Endothelial cell of umbilical vein (primary cell): Measurements from ENCODE around the gene PTGFRN. TPM values are rescaled to one million over a fixed set of nuclear protein-coding genes. Genes with fewer than 3 reads are reported as not detected.

Experiments
- BruUV-seq: library from RNA; stranded (reverse); fragments of 400-500 nt; replicated peaks from 2 replicates; lab custom pipeline; 2021; lab: Mats Ljungman, UMichigan
- CTCF ChIA-PET: fragments of 300-600, 350-600 bp; sonication (Branson Sonifier 250); formaldehyde crosslinking; loops from one replicate; lab custom pipeline; 2021; ENCODE audit warnings: antibody characterized with exemption, inconsistent platforms; lab: Charles Lee
- POLR2A ChIA-PET: fragments of 300-600, 350-600 bp; sonication (Branson Sonifier 250); formaldehyde crosslinking; loops from one replicate; lab custom pipeline; 2021; ENCODE audit warnings: antibody characterized with exemption, inconsistent platforms; lab: Charles Lee
- DNase-seq: peaks from one replicate; pipeline ENCODE4 v3.0.0-alpha.2; 2011; ENCODE audit warnings: low read depth, low spot score
- FAIRE-seq: peaks from 2 replicates; lab custom pipeline; 2011; peaks lifted over from hg19 to GRCh38; lab: Jason Lieb, UNC
- H2AFZ ChIP-seq: 2 replicates; pipeline ENCODE4 v1.6.0; 2012; ENCODE audit warnings: low read depth, low read length, control low read depth, inconsistent platforms
- H3K27ac ChIP-seq: 2 replicates; pipeline ENCODE4 v1.5.1; 2011; ENCODE audit warnings: low read depth, mild to moderate bottlenecking, control low read depth, low read length, moderate library complexity; ENCODE audit not compliant: insufficient read depth
- H3K27me3 ChIP-seq, 2 experiments: 2 replicates each; pipeline versions ENCODE4 v1.6.0 to v1.6.1; 2011; ENCODE audit warnings: low read length in 2 of 2, mixed read lengths in 1 of 2; ENCODE audit not compliant: control insufficient read depth in 2 of 2, insufficient read depth in 2 of 2
- H3K36me3 ChIP-seq, 2 experiments: 2 replicates in 1 of 2; 3 replicates in 1 of 2; pipeline ENCODE4 v1.5.1; 2011; ENCODE audit warnings: low read length in 2 of 2, mild to moderate bottlenecking in 1 of 2, moderate library complexity in 1 of 2; ENCODE audit not compliant: control insufficient read depth in 2 of 2, insufficient read depth in 2 of 2; ENCODE audit errors: extremely low read depth in 1 of 2
- H3K4me1 ChIP-seq: 3 replicates; pipeline ENCODE4 v1.5.1; 2011; ENCODE audit warnings: mild to moderate bottlenecking, low read length; ENCODE audit not compliant: control insufficient read depth, insufficient read depth; ENCODE audit errors: extremely low read depth
- H3K4me2 ChIP-seq: 2 replicates; pipeline ENCODE4 v1.6.1; 2011; ENCODE audit warnings: low read length, control low read depth, mixed read lengths; ENCODE audit not compliant: insufficient read depth
- H3K4me3 ChIP-seq, 3 experiments: fragments of 200-600 bp in 1 of 3; sonication (generic), shearing (Covaris generic) in 1 of 3; replicated peaks in 1 of 3; 2 replicates each; pipeline ENCODE4 v1.5.1; 2011 to 2016; ENCODE audit warnings: control low read depth in 3 of 3, low read length in 3 of 3, mild to moderate bottlenecking in 2 of 3, inconsistent platforms in 1 of 3, low read depth in 1 of 3, moderate library complexity in 1 of 3; ENCODE audit not compliant: insufficient read depth in 1 of 3
- H3K79me2 ChIP-seq: 2 replicates; pipeline ENCODE4 v1.6.0; 2012; ENCODE audit warnings: low read length, inconsistent platforms; ENCODE audit not compliant: control insufficient read depth, insufficient read depth
- H3K9ac ChIP-seq: replicated peaks from 2 replicates; pipeline ENCODE3; 2011; ENCODE audit warnings: low read length, control low read depth; ENCODE audit not compliant: insufficient read depth; ENCODE audit errors: extremely low read depth
- H3K9me1 ChIP-seq: replicated peaks from 3 replicates; pipeline ENCODE4 v1.6.0; 2011; ENCODE audit warnings: mild to moderate bottlenecking, low read length; ENCODE audit not compliant: control insufficient read depth, insufficient read depth; ENCODE audit errors: extremely low read depth
- H3K9me3 ChIP-seq: replicated peaks from 2 replicates; pipeline ENCODE4 v1.5.1; 2012; ENCODE audit warnings: low read length, inconsistent platforms; ENCODE audit not compliant: control insufficient read depth, insufficient read depth
- H4K20me1 ChIP-seq: replicated peaks from 2 replicates; pipeline ENCODE3; 2011; ENCODE audit warnings: mild to moderate bottlenecking, low read length; ENCODE audit not compliant: control insufficient read depth, insufficient read depth; ENCODE audit errors: extremely low read depth
- CTCF ChIP-seq, 2 donors: IDR thresholded peaks; 1 replicate in 1 of 2; 2 replicates in 1 of 2; pipeline ENCODE4 v1.5.1; 2011; ENCODE audit warnings: low read length in 2 of 2, mild to moderate bottlenecking in 2 of 2, moderate library complexity in 2 of 2, control low read depth in 1 of 2, inconsistent platforms in 1 of 2, low read depth in 1 of 2; ENCODE audit not compliant: insufficient read depth in 1 of 2; ENCODE audit errors: extremely low read depth in 1 of 2
- EZH2 ChIP-seq: IDR thresholded peaks from 2 replicates; pipeline ENCODE4 v1.6.1; 2012; ENCODE audit warnings: borderline replicate concordance, low read depth, mild to moderate bottlenecking, moderate library complexity, low read length, inconsistent platforms; ENCODE audit not compliant: severe bottlenecking
- FOS ChIP-seq: IDR thresholded peaks from 2 replicates; pipeline ENCODE4 v1.6.1; 2011; ENCODE audit warnings: mild to moderate bottlenecking, low read length, moderate library complexity, borderline replicate concordance; ENCODE audit not compliant: insufficient read depth
- GATA2 ChIP-seq: IDR thresholded peaks from 2 replicates; pipeline ENCODE4 v1.7.0; 2011; ENCODE audit warnings: low read depth, mild to moderate bottlenecking, moderate library complexity, mixed read lengths, low read length; ENCODE audit not compliant: insufficient read length, insufficient read depth
- JUN ChIP-seq: IDR thresholded peaks from 2 replicates; pipeline ENCODE4 v1.6.1; 2011; ENCODE audit warnings: borderline replicate concordance, low read depth; ENCODE audit not compliant: insufficient read length, insufficient read depth
- MAX ChIP-seq: IDR thresholded peaks from 2 replicates; pipeline ENCODE4 v1.6.1; 2011; ENCODE audit not compliant: insufficient read depth, insufficient read length
- MYC ChIP-seq: IDR thresholded peaks from one replicate; pipeline ENCODE4 v1.6.1; 2011; ENCODE audit warnings: mild to moderate bottlenecking, low read depth, low read length
- POLR2A ChIP-seq: IDR thresholded peaks from 2 replicates; pipeline ENCODE4 v1.6.1; 2012; ENCODE audit warnings: low read depth, mild to moderate bottlenecking, control low read depth, low read length
- POLR2AphosphoS5 ChIP-seq: IDR thresholded peaks from 2 replicates; pipeline ENCODE4 v1.6.1; 2012; ENCODE audit warnings: low read depth, mild to moderate bottlenecking, control low read depth, low read length, moderate library complexity; ENCODE audit not compliant: insufficient read depth
- dilution Hi-C: fragments of 300-500 bp; cut with MboI; formaldehyde crosslinking; loops from one replicate; pipeline ENCODE4 v1.15.0; 2019; ENCODE audit warnings: low sequenced_read_pairs; ENCODE audit not compliant: extremely low pct_ligation_motif_present
- intact Hi-C: fragments of 100-400 bp; cut with micrococcal nuclease; formaldehyde crosslinking; loops from one replicate; pipeline ENCODE4 v1.10.0; 2022
- polyA plus RNA-seq, 4 experiments: library from polyadenylated mRNA; depleted of rRNA in 3 of 4; stranded (reverse) in 3 of 4; unstranded in 1 of 4; fragments of >200 nt; gene quantifications; 2 replicates each; pipeline versions ENCODE4 v1.2.1 to v1.2.3, GENCODE V29; 2011 to 2012; ENCODE audit warnings: missing spikeins in 1 of 4
- total RNA-seq: library from RNA; stranded (reverse); gene quantifications from 2 replicates; pipeline ENCODE4 v1.2.3, GENCODE V29; 2021

The PTGFRN gene
- total and polyA plus RNA-seq, 2 donors (not counting 3 experiments of a cell fraction or from before 2014, with no cell fraction given), result 39.6 to 60.7 TPM

- POLR2A ChIA-PET, result no interaction called here
- CTCF ChIA-PET, result no interaction called here
Observed at GRCh38 chr1:117013309-117013858, 103.7 kb downstream of the PTGFRN start.

More at GRCh38 chr1:117013309-117013858, 103.7 kb downstream of the PTGFRN start:
- Histone ChIP-seq H2AFZ (no peak overlapping the region), H3K36me3 (no peaks in the 10 kb centered on the region), H3K4me1 (no peaks in the 10 kb centered on the region), H3K9ac (no peak overlapping the region), H3K27ac (no peak overlapping the region), H4K20me1 (no peaks in the 10 kb centered on the region), H3K4me2 (no peak overlapping the region), H3K9me1 (no peaks in the 10 kb centered on the region), H3K79me2 (no peaks in the 10 kb centered on the region), H3K27me3 (no peaks in the 10 kb centered on the region), H3K9me3 (no peaks in the 10 kb centered on the region), H3K4me3 (no peak overlapping the region)
- BruUV-seq, result no TSS peak
- dilution Hi-C loops (no loop called here), intact Hi-C loops (no loop called here)
- FAIRE-seq (no peak), DNase-seq (no peak)
- TF ChIP-seq POLR2AphosphoS5 (no peak), CTCF (IDR thresholded peaks at IDR 0.05; ENCODE audit: extremely low read depth in 1 of 2, insufficient read depth in 1 of 2, low read depth in 1 of 2, low read length in 2 of 2) (no peak), EZH2 (no peak), JUN (no peak), GATA2 (no peak), MYC (no peak), POLR2A (no peak), FOS (no peak), MAX (no peak)
